HG02588 (cell line): ENCODE results near the gene HSPD1.

Experiments used
- ATAC-seq: cut with Tn5 transposase; IDR thresholded peaks from one replicate; pipeline ENCODE4 v1.9.1; 2021; ENCODE audit warnings: mild to moderate bottlenecking, moderate library complexity; ENCODE audit not compliant: unreplicated experiment

Gene HSPD1

GRCh38 chr2:197499594-197500502 lies at the start of gene HSPD1, which contains the start of gene HSPE1:
Gene HSPD1, minus strand, starts transcription at chr2:197499840. Its CDS starts 992 bp downstream, at chr2:197498848.
Gene HSPE1, plus strand, starts transcription at chr2:197500379. Its CDS starts 58 bp downstream, at chr2:197500437.
- ATAC-seq = peak; percentile 80

- no peak for ATAC-seq
Observed at GRCh38 chr2:197548582-197548981, 48.9 kb upstream of the HSPD1 start.

- no peak for ATAC-seq
Observed at GRCh38 chr2:197547163-197547900, 47.7 kb upstream of the HSPD1 start.

GRCh38 chr2:197543206-197543605 lies 43.6 kb upstream of the HSPD1 start:
- ATAC-seq = no peak

GRCh38 chr2:197539734-197540133 lies 40.1 kb upstream of the HSPD1 start:
- ATAC-seq = no peak

- no peak for ATAC-seq
Observed at GRCh38 chr2:197538412-197538811, 38.8 kb upstream of the HSPD1 start.

GRCh38 chr2:197517150-197517549 lies 17.5 kb upstream of the HSPD1 start:
- no peak for ATAC-seq

- peak; percentile 16 for ATAC-seq
Observed at GRCh38 chr2:197516393-197516761, 16.7 kb upstream of the HSPD1 start.

GRCh38 chr2:197515739-197516392 lies 16.2 kb upstream of the HSPD1 start, which contains the start of gene MOB4:
Gene MOB4, plus strand, starts transcription at chr2:197516066. Its CDS starts 21 bp downstream, at chr2:197516087.
- ATAC-seq = peak; percentile 94

GRCh38 chr2:197515315-197515738 lies 15.7 kb upstream of the HSPD1 start:
- peak; percentile 9 for ATAC-seq

- no peak for ATAC-seq
Observed at GRCh38 chr2:197514754-197515153, 15.1 kb upstream of the HSPD1 start.

- no peak for ATAC-seq
Observed at GRCh38 chr2:197513915-197514314, 14.3 kb upstream of the HSPD1 start.

- ATAC-seq = no peak
Observed at GRCh38 chr2:197506658-197507057, 7.0 kb upstream of the HSPD1 start.

- no peak for ATAC-seq
Observed at GRCh38 chr2:197504512-197504911, 4.9 kb upstream of the HSPD1 start.

GRCh38 chr2:197504000-197504399 lies 4.4 kb upstream of the HSPD1 start:
- ATAC-seq = no peak

- no peak for ATAC-seq
Observed at GRCh38 chr2:197502685-197503084, 3.0 kb upstream of the HSPD1 start.

- ATAC-seq = no peak
Observed at GRCh38 chr2:197502201-197502600, 2.6 kb upstream of the HSPD1 start.

GRCh38 chr2:197500503-197501131 lies 977 bp upstream of the HSPD1 start:
- peak; percentile 3 for ATAC-seq

GRCh38 chr2:197498937-197499593 lies 575 bp downstream of the HSPD1 start:
- ATAC-seq = peak; percentile 19
